HG02840 (cell line): ENCODE results near the gene SLC9B2.
"Not testable (repeated sequence)": the region's sequence is repeated elsewhere in the genome, so short reads cannot be mapped to it uniquely, and the experiment has no call there.

ENCODE experiments used
- ATAC-seq: cut with Tn5 transposase; IDR thresholded peaks from one replicate; pipeline ENCODE4 v1.9.1; 2021; ENCODE audit warnings: mild to moderate bottlenecking, moderate library complexity, moderate number of reproducible peaks; ENCODE audit not compliant: unreplicated experiment, low FRiP score

The SLC9B2 gene

GRCh38 chr4:103021120-103021519 is 55.4 kb downstream of the SLC9B2 start:
- ATAC-seq: no peak

GRCh38 chr4:103019308-103020124 is 57.0 kb downstream of the SLC9B2 start, which contains the start of gene SLC9B1:
TSS of gene SLC9B1 (minus strand) at chr4:103019705. CDS start at chr4:102991711, 27,994 bp downstream.
- ATAC-seq: peak; percentile 99

GRCh38 chr4:103018391-103019307 is 57.9 kb downstream of the SLC9B2 start:
- no peak for ATAC-seq

- no peak for ATAC-seq
Measured at GRCh38 chr4:103012551-103012950, 64.0 kb downstream of the SLC9B2 start.

GRCh38 chr4:103012060-103012459 is 64.5 kb downstream of the SLC9B2 start:
- no peak for ATAC-seq

GRCh38 chr4:103011378-103012025 is 65.1 kb downstream of the SLC9B2 start:
- ATAC-seq: no peak

GRCh38 chr4:103010804-103011203 is 65.8 kb downstream of the SLC9B2 start:
- no peak for ATAC-seq

- peak; percentile 71 for ATAC-seq
Measured at GRCh38 chr4:103008875-103009729, 67.5 kb downstream of the SLC9B2 start.

- no peak for ATAC-seq
Measured at GRCh38 chr4:103002551-103002950, 74.0 kb downstream of the SLC9B2 start.

- no peak for ATAC-seq
Measured at GRCh38 chr4:102994803-102995202, 81.8 kb downstream of the SLC9B2 start.

- ATAC-seq: not testable (repeated sequence)
Measured at GRCh38 chr4:102993985-102994384, 82.6 kb downstream of the SLC9B2 start.

GRCh38 chr4:102988429-102989020 is 88.0 kb downstream of the SLC9B2 start:
- no peak for ATAC-seq

- no peak for ATAC-seq
Measured at GRCh38 chr4:102981005-102981404, 95.6 kb downstream of the SLC9B2 start.
